Mesendoderm (in vitro differentiated cells): ENCODE measurements around the gene APBA2.
"Not testable (repeated sequence)": the region's sequence is repeated elsewhere in the genome, so short reads cannot be mapped to it uniquely, and the experiment has no call there.

Experiments
- DNase-seq: peaks from one replicate; pipeline ENCODE4 v3.0.0; 2013
- H2AK5ac ChIP-seq: 2 replicates; pipeline ENCODE4 v1.6.1; 2013; ENCODE audit warnings: low read length, inconsistent platforms
- H2BK120ac ChIP-seq: 2 replicates; pipeline ENCODE4 v1.6.1; 2013; ENCODE audit warnings: low read depth, mild to moderate bottlenecking, low read length, moderate library complexity, mixed read lengths
- H2BK15ac ChIP-seq: replicated peaks from 2 replicates; pipeline ENCODE4 v1.6.1; 2013; ENCODE audit warnings: low read depth, mild to moderate bottlenecking, moderate library complexity
- H2BK5ac ChIP-seq: 2 replicates; pipeline ENCODE4 v1.6.1; 2013; ENCODE audit warnings: low read length, inconsistent platforms
- H3K18ac ChIP-seq: 2 replicates; pipeline ENCODE4 v1.6.1; 2013; ENCODE audit warnings: mild to moderate bottlenecking, low read length, mixed read lengths
- H3K23ac ChIP-seq: one replicate; pipeline ENCODE4 v1.6.1; 2013; ENCODE audit warnings: low read length
- H3K27ac ChIP-seq: 2 replicates; pipeline ENCODE4 v1.5.1; 2013; ENCODE audit warnings: low read depth, mild to moderate bottlenecking, inconsistent platforms, low read length, moderate library complexity
- H3K27me3 ChIP-seq: 2 replicates; pipeline ENCODE4 v1.6.1; 2013; ENCODE audit warnings: low read length, control low read depth, mild to moderate bottlenecking, inconsistent platforms; ENCODE audit not compliant: insufficient read depth, poor library complexity
- H3K36me3 ChIP-seq: 2 replicates; pipeline ENCODE4 v1.6.1; 2013; ENCODE audit warnings: low read length, inconsistent platforms; ENCODE audit not compliant: control insufficient read depth, insufficient read depth
- H3K4ac ChIP-seq: one replicate; pipeline ENCODE4 v1.6.1; 2013; ENCODE audit warnings: low read depth, mild to moderate bottlenecking, low read length, moderate library complexity
- H3K4me1 ChIP-seq: 2 replicates; pipeline ENCODE4 v1.6.1; 2013; ENCODE audit warnings: low read depth, low read length, inconsistent platforms; ENCODE audit not compliant: control insufficient read depth
- H3K4me2 ChIP-seq: 2 replicates; pipeline ENCODE4 v1.6.1; 2013; ENCODE audit warnings: low read length
- H3K4me3 ChIP-seq: 2 replicates; pipeline ENCODE4 v1.5.1; 2013; ENCODE audit warnings: mild to moderate bottlenecking, low read length
- H3K56ac ChIP-seq: one replicate; pipeline ENCODE4 v1.6.1; 2013; ENCODE audit warnings: low read length
- H3K79me1 ChIP-seq: 2 replicates; pipeline ENCODE4 v1.6.1; 2013; ENCODE audit warnings: low read length, inconsistent platforms
- H3K79me2 ChIP-seq: 2 replicates; pipeline ENCODE4 v1.6.1; 2013; ENCODE audit warnings: mild to moderate bottlenecking, low read length; ENCODE audit not compliant: control insufficient read depth, insufficient read depth
- H3K9ac ChIP-seq: 2 replicates; pipeline ENCODE4 v1.6.1; 2013; ENCODE audit warnings: low read length, inconsistent platforms
- H4K5ac ChIP-seq: one replicate; pipeline ENCODE4 v1.6.1; 2013; ENCODE audit warnings: low read length
- H4K8ac ChIP-seq: one replicate; pipeline ENCODE4 v1.6.1; 2013; ENCODE audit warnings: low read depth, mild to moderate bottlenecking, control low read depth, low read length, moderate library complexity
- WGBS: extraction: QIAGEN DNeasy Blood & Tissue Kit; methylation state at CpG from one replicate; pipeline ENCODE4 v1.1.7; 2013; ENCODE audit warnings: low lambda C conversion rate, missing lambda C conversion rate; ENCODE audit not compliant: insufficient coverage; ENCODE audit errors: extremely low coverage; 5-methylcytosine and 5-hydroxymethylcytosine counted together

APBA2 gene

DNA sequence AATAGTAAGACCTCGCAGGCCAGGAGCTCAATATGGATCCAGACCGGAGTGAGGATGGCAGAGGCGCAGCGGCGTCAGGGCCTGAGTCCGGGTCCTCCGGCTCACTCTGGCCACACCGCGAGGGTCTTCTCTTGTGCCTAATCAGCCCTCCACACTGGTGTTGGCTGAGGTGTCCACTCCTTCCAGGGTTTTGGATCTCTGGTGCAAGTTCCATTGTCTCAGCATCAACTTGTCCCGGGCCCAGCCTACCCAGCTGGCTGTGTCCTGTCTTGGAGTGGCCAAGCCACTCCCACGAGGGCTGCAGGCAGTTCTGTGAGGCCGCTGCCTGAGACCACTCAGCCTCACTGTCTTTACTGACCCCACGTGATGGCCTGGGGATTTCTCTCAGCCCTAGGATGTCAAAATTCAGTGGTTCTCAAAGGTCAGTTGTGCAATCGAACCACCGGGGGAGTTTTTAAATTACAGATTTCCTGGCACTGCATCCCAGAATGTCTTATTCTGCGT is 24.7 kb upstream of the APBA2 start:
- WGBS: no CpG with 5 or more reads among the region's 16 CpGs
- H3K18ac ChIP-seq: no peak overlapping the region
- no peak overlapping the region for H3K4me2 ChIP-seq
- H3K4ac ChIP-seq: no peak overlapping the region
- no peak overlapping the region for H2AK5ac ChIP-seq
- H3K56ac ChIP-seq: no peak overlapping the region
- no peak overlapping the region for H3K9ac ChIP-seq
- no peaks in the 10 kb centered on the region for H3K79me2 ChIP-seq
- H3K27ac ChIP-seq: no peak overlapping the region
- no peak overlapping the region for H3K23ac ChIP-seq
- H2BK15ac ChIP-seq: no peak overlapping the region
- no peak overlapping the region for H2BK5ac ChIP-seq
- no peaks in the 10 kb centered on the region for H3K36me3 ChIP-seq
- no peak overlapping the region for H2BK120ac ChIP-seq
- no peak overlapping the region for H4K8ac ChIP-seq
- no peaks in the 10 kb centered on the region for H3K27me3 ChIP-seq
- DNase-seq: no peak
- H3K4me1 ChIP-seq: no peaks in the 10 kb centered on the region
- H3K4me3 ChIP-seq: no peak overlapping the region
- H4K5ac ChIP-seq: no peak overlapping the region
- no peaks in the 10 kb centered on the region for H3K79me1 ChIP-seq

DNA sequence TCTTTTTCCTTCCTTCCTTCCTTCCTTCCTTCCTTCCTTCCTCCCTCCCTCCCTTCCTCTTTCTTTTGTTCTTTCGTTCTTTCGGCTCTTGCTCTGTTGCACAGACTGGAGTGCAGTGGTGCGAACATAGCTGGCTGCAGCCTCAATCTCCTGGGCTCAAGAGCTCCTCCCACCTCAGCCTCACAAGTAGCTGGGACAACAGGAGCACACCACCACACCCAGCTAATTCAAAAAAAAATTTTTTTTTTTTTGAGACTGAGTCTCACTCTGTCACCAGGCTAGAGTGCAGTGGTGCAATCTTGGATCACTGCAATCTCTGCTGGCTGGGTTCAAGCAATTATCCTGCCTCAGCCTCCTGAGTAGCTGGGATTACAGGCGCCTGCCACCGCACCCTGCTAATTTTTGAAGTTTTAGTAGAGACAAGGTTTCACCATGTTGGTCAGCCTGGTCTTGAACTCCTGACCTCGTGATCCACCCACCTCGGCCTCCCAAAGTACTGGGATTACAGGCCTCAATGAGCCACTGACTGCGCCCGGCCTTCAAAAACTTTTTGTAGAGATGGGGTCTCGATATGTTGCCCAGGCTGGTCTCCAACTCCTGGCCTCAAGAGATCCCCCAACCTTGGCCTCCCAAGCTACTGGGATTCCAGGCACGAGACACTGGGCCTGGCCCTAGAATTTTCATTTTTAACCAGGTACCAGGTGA is 24.0 kb upstream of the APBA2 start:
- H2BK120ac ChIP-seq, H3K27me3 ChIP-seq, H3K36me3 ChIP-seq, H3K9ac ChIP-seq, DNase-seq, H3K4ac ChIP-seq, H3K23ac ChIP-seq, H3K56ac ChIP-seq, H3K18ac ChIP-seq, H2BK15ac ChIP-seq, H2BK5ac ChIP-seq, H3K79me2 ChIP-seq, H3K79me1 ChIP-seq, H3K4me3 ChIP-seq, H3K4me1 ChIP-seq, H4K8ac ChIP-seq, H2AK5ac ChIP-seq, H3K27ac ChIP-seq, H4K5ac ChIP-seq, H3K4me2 ChIP-seq: not testable (repeated sequence)
- no CpG with 5 or more reads among the region's 11 CpGs for WGBS

GRCh38 chr15:28868744-28869345 is 16.9 kb upstream of the APBA2 start:
- DNase-seq: no peak
- Histone ChIP-seq H3K56ac (no peak overlapping the region), H3K4me3 (no peak overlapping the region), H3K9ac (no peak overlapping the region), H3K4me1 (no peaks in the 10 kb centered on the region), H3K27ac (no peak overlapping the region), H3K79me1 (no peaks in the 10 kb centered on the region), H2BK5ac (no peak overlapping the region), H2BK15ac (no peak overlapping the region), H3K23ac (no peak overlapping the region), H3K18ac (no peak overlapping the region), H3K27me3 (no peaks in the 10 kb centered on the region), H4K8ac (no peak overlapping the region), H3K36me3 (no peaks in the 10 kb centered on the region), H2BK120ac (no peak overlapping the region), H3K4me2 (no peak overlapping the region), H3K79me2 (no peaks in the 10 kb centered on the region), H3K4ac (no peak overlapping the region), H2AK5ac (no peak overlapping the region), H4K5ac (no peak overlapping the region)
- WGBS: no CpG with 5 or more reads among the region's 9 CpGs

DNA sequence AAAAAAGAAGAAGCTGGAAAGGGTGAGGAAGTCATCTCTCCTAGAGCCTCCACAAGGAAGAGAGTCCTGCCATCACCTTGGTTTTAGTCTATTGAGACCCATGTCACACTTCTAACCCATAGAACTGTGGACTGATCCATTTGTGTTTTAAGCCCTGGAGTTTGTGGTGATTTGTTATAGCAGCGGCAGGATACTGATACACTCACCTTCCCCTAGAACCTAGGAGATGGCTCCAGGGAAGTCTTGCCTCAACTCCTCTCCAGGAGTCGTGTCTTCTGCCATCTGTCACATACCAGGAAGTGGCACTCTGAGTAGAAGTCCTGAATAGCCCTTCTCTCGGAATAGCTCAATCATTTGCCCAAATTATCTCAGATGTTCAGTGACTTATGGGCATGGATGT is 14.6 kb upstream of the APBA2 start:
- Histone ChIP-seq H4K5ac (no peak overlapping the region), H3K9ac (no peak overlapping the region), H2BK15ac (no peak overlapping the region), H2BK5ac (no peak overlapping the region), H3K4ac (no peak overlapping the region), H3K79me2 (no peaks in the 10 kb centered on the region), H4K8ac (no peak overlapping the region), H3K18ac (no peak overlapping the region), H3K4me1 (peaks cover 6% of the 10 kb centered on the region), H3K27me3 (no peaks in the 10 kb centered on the region), H3K27ac (no peak overlapping the region), H2AK5ac (no peak overlapping the region), H3K4me3 (no peak overlapping the region), H3K36me3 (no peaks in the 10 kb centered on the region), H3K4me2 (no peak overlapping the region), H3K79me1 (no peaks in the 10 kb centered on the region), H3K23ac (no peak overlapping the region), H3K56ac (no peak overlapping the region), H2BK120ac (no peak overlapping the region)
- DNase-seq: no peak
- WGBS: no CpG with 5 or more reads among the region's 3 CpGs

DNA sequence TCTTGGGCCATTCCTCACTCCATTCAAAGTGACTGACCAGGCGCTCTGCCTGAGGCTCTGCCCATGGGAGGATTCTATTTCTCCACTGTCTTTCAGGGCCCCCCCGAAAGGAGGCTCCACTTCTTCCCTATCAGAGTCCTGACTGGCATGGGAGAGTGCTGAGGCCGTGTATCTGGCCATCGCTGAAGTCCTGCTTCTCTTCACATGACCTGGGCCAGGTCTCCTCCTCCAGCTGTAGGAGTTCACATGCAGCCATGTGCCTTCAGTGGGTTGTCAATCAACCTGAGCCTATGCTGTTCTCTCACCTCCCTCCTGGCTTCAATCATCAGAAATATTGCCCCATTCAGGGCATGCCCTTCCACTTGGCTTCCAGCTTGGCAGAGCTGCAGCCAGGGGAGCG is 12.8 kb upstream of the APBA2 start:
- no peak overlapping the region for H3K18ac ChIP-seq
- no peak for DNase-seq
- H2AK5ac ChIP-seq: no peak overlapping the region
- no peak overlapping the region for H3K4ac ChIP-seq
- no peaks in the 10 kb centered on the region for H3K79me1 ChIP-seq
- no peak overlapping the region for H3K56ac ChIP-seq
- H3K4me2 ChIP-seq: no peak overlapping the region
- no peaks in the 10 kb centered on the region for H3K27me3 ChIP-seq
- no peak overlapping the region for H3K4me3 ChIP-seq
- no peak overlapping the region for H2BK120ac ChIP-seq
- no peaks in the 10 kb centered on the region for H3K79me2 ChIP-seq
- H2BK15ac ChIP-seq: no peak overlapping the region
- no peak overlapping the region for H3K9ac ChIP-seq
- H3K27ac ChIP-seq: no peak overlapping the region
- H4K5ac ChIP-seq: no peak overlapping the region
- no peak overlapping the region for H3K23ac ChIP-seq
- H2BK5ac ChIP-seq: no peak overlapping the region
- WGBS: no CpG with 5 or more reads among the region's 5 CpGs
- H3K36me3 ChIP-seq: no peaks in the 10 kb centered on the region
- peaks cover 6% of the 10 kb centered on the region for H3K4me1 ChIP-seq
- no peak overlapping the region for H4K8ac ChIP-seq
